Bronchial epithelial cell (primary cell): ENCODE results near the gene HS1BP3. TPM values are rescaled to one million over a fixed set of nuclear protein-coding genes. Genes with fewer than 3 reads are reported as not detected.

ENCODE experiments used
- DNase-seq: peaks from one replicate; pipeline ENCODE4 v3.0.0-alpha.2; 2010; ENCODE audit warnings: low read depth
- FAIRE-seq: peaks from 2 replicates; lab custom pipeline; 2011; peaks lifted over from hg19 to GRCh38; lab: Jason Lieb, UNC
- H3K27me3 ChIP-seq: 2 replicates; pipeline ENCODE4 v1.5.1; 2011; ENCODE audit warnings: low read length; ENCODE audit not compliant: control insufficient read depth, insufficient read depth
- H3K36me3 ChIP-seq: 2 replicates; pipeline ENCODE4 v1.5.1; 2011; ENCODE audit warnings: low read length; ENCODE audit not compliant: control insufficient read depth, insufficient read depth
- H3K4me3 ChIP-seq: 2 replicates; pipeline ENCODE4 v1.5.1; 2011; ENCODE audit warnings: mild to moderate bottlenecking, low read depth, low read length, control low read depth
- total RNA-seq: library from RNA; depleted of rRNA; stranded (reverse); fragments of >200 nt; gene quantifications from 2 replicates; pipeline ENCODE4 v1.2.1, GENCODE V29; 2014
- TF ChIP-seq, protein P1 (sequence below): IDR thresholded peaks from 2 replicates; pipeline ENCODE4 v1.5.1; 2011; ENCODE audit warnings: mild to moderate bottlenecking, moderate library complexity, low read length, control low read depth, inconsistent platforms; ENCODE audit not compliant: insufficient read depth, severe bottlenecking

The HS1BP3 gene
- total RNA-seq, 1 donor from 2014 or later, result 27.6 TPM

DNA sequence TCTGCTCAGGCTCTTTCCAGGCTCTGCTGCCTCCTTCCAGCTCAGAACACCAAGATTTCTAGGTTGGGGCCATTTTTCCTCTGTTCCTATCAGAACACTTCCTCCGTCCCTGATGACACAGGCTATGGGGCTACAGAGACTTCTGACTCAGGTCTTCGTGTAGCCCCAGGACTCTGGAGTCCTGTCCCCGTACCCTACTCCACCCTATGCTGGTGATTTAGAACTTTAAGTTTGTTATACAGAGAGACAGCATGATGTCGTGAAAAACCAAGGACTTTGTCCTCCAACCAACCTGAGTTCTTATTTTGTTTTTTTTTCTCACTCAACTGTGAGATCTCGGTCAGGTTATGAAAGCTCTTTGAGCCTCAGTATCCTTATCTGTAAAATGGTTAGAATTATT lies 78.7 kb downstream of the HS1BP3 start:
- no peak for DNase-seq
- TF ChIP-seq, protein P1, sequence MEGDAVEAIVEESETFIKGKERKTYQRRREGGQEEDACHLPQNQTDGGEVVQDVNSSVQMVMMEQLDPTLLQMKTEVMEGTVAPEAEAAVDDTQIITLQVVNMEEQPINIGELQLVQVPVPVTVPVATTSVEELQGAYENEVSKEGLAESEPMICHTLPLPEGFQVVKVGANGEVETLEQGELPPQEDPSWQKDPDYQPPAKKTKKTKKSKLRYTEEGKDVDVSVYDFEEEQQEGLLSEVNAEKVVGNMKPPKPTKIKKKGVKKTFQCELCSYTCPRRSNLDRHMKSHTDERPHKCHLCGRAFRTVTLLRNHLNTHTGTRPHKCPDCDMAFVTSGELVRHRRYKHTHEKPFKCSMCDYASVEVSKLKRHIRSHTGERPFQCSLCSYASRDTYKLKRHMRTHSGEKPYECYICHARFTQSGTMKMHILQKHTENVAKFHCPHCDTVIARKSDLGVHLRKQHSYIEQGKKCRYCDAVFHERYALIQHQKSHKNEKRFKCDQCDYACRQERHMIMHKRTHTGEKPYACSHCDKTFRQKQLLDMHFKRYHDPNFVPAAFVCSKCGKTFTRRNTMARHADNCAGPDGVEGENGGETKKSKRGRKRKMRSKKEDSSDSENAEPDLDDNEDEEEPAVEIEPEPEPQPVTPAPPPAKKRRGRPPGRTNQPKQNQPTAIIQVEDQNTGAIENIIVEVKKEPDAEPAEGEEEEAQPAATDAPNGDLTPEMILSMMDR, result no peak
- H3K4me3 ChIP-seq, result no peak overlapping the region
- no peak for FAIRE-seq
- no peaks in the 10 kb centered on the region for H3K36me3 ChIP-seq
- H3K27me3 ChIP-seq, result no peaks in the 10 kb centered on the region

- Histone ChIP-seq H3K4me3 (no peak overlapping the region), H3K36me3 (no peaks in the 10 kb centered on the region), H3K27me3 (no peaks in the 10 kb centered on the region)
- DNase-seq (no peak), FAIRE-seq (no peak)
- TF ChIP-seq, protein P1, result no peak
Measured at GRCh38 chr2:20571644-20572215, 79.2 kb downstream of the HS1BP3 start.

GRCh38 chr2:20571231-20571630 lies 79.7 kb downstream of the HS1BP3 start:
- H3K27me3 ChIP-seq, result no peaks in the 10 kb centered on the region
- no peak overlapping the region for H3K4me3 ChIP-seq
- no peak for DNase-seq
- no peaks in the 10 kb centered on the region for H3K36me3 ChIP-seq
- no peak for FAIRE-seq
- TF ChIP-seq, protein P1, result no peak

- no peaks in the 10 kb centered on the region for H3K36me3 ChIP-seq
- no peak for FAIRE-seq
Measured at GRCh38 chr2:20570249-20570648, 80.6 kb downstream of the HS1BP3 start.

GRCh38 chr2:20569464-20570223 lies 81.3 kb downstream of the HS1BP3 start:
- DNase-seq, result no peak
- H3K36me3 ChIP-seq, result no peaks in the 10 kb centered on the region

More at GRCh38 chr2:20570249-20570648, 80.6 kb downstream of the HS1BP3 start:
- H3K27me3 ChIP-seq, result peaks cover 1% of the 10 kb centered on the region
- no peak for DNase-seq
- TF ChIP-seq, protein P1, result no peak
- no peak overlapping the region for H3K4me3 ChIP-seq

More at GRCh38 chr2:20569464-20570223, 81.3 kb downstream of the HS1BP3 start:
- peaks cover 1% of the 10 kb centered on the region for H3K27me3 ChIP-seq
- H3K4me3 ChIP-seq, result no peak overlapping the region
- TF ChIP-seq, protein P1, result no peak
- no peak for FAIRE-seq
